Vagina (tissue), 2 donors: ENCODE results near the gene RFFL. TPM values are rescaled to one million over a fixed set of nuclear protein-coding genes. Genes with fewer than 3 reads are reported as not detected.

Experiments used
- DNase-seq, 2 donors: peaks; one replicate each; pipeline ENCODE4 v3.0.0-alpha.2; 2017; ENCODE audit errors: extremely low spot score in 2 of 2
- H3K27ac ChIP-seq: fragments of 200-600 bp; sonication (generic); one replicate; pipeline ENCODE4 v1.5.1; 2019
- H3K27me3 ChIP-seq: fragments of 200-600 bp; sonication (generic); one replicate; pipeline ENCODE4 v1.5.1; 2019
- H3K36me3 ChIP-seq, 2 donors: fragments of 200-600 bp; sonication (generic); one replicate each; pipeline ENCODE4 v1.5.1; 2017 to 2019
- H3K4me1 ChIP-seq: fragments of 200-600 bp; sonication (generic); one replicate; pipeline ENCODE4 v1.5.1; 2019
- H3K4me3 ChIP-seq, 2 donors: fragments of 200-600 bp; sonication (generic); 1 replicate in 1 of 2; 2 replicates in 1 of 2; pipeline ENCODE4 v1.5.1; 2016 to 2019
- H3K9me3 ChIP-seq: fragments of 200-600 bp; sonication (generic); one replicate; pipeline ENCODE4 v1.5.1; 2019
- POLR2A ChIP-seq, 2 donors: fragments of 450-650 bp; IDR thresholded peaks; one replicate each; pipeline ENCODE4 v1.6.1; 2017; ENCODE audit warnings: antibody characterized with exemption in 2 of 2, mild to moderate bottlenecking in 2 of 2, moderate library complexity in 2 of 2
- POLR2AphosphoS5 ChIP-seq, 2 donors: sonication (generic); formaldehyde crosslinking; IDR thresholded peaks; one replicate each; pipeline ENCODE4 v1.9.0; 2017; ENCODE audit warnings: antibody characterized with exemption in 2 of 2, mild to moderate bottlenecking in 2 of 2, low read depth in 1 of 2; ENCODE audit not compliant: insufficient read depth in 1 of 2
- intact Hi-C: fragments of 100-400 bp; cut with DNase I; formaldehyde crosslinking; loops from one replicate; pipeline ENCODE4 v1.15.1; 2023
- total RNA-seq: library from RNA; depleted of rRNA; stranded (reverse); fragments of >200 nt; gene quantifications from one replicate; pipeline ENCODE4 v1.2.3, GENCODE V29; 2016
- TF ChIP-seq, protein P1 (sequence below), 3 experiments: fragments of 450-650 bp in 2 of 3; fragments of 200-600 bp in 1 of 3; sonication (generic) in 1 of 3; IDR thresholded peaks; one replicate each; pipeline ENCODE4 v1.5.1; 2017 to 2019; ENCODE audit warnings: antibody characterized with exemption in 3 of 3, mild to moderate bottlenecking in 2 of 3, moderate library complexity in 2 of 3

RFFL gene
- total RNA-seq, 1 donor from 2014 or later, result 25.3 TPM

DNA sequence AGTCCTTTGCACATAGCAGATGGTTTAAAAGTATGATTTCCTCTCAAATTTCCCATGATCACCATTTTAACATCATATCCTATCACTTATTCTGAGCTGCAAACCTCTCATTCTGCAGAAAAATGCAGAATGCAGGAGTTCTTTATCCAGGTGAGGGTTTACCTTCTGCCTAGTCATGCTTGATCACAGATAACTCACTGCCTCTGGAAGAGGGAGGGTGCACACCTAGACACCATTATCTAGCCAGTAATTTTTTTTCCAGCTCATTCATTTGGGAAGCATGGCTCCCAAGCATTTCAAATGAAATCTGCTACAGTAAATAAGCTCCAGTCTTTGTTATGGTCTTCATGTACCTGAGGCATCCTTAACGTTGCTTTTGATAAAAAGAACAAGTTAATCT lies 38.0 kb downstream of the RFFL start:
- peaks cover 0 to 5% of the 10 kb centered on the region in 2 donors for H3K36me3 ChIP-seq
- TF ChIP-seq POLR2AphosphoS5 (IDR thresholded peaks at IDR 0.05; ENCODE audit: insufficient read depth in 1 of 2, low read depth in 1 of 2), result no peak
- TF ChIP-seq, protein P1, sequence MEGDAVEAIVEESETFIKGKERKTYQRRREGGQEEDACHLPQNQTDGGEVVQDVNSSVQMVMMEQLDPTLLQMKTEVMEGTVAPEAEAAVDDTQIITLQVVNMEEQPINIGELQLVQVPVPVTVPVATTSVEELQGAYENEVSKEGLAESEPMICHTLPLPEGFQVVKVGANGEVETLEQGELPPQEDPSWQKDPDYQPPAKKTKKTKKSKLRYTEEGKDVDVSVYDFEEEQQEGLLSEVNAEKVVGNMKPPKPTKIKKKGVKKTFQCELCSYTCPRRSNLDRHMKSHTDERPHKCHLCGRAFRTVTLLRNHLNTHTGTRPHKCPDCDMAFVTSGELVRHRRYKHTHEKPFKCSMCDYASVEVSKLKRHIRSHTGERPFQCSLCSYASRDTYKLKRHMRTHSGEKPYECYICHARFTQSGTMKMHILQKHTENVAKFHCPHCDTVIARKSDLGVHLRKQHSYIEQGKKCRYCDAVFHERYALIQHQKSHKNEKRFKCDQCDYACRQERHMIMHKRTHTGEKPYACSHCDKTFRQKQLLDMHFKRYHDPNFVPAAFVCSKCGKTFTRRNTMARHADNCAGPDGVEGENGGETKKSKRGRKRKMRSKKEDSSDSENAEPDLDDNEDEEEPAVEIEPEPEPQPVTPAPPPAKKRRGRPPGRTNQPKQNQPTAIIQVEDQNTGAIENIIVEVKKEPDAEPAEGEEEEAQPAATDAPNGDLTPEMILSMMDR (IDR thresholded peaks at IDR 0.05), result no peak
- TF ChIP-seq POLR2A (IDR thresholded peaks at IDR 0.05), result no peak
- H3K4me1 ChIP-seq, result peaks cover 27% of the 10 kb centered on the region
- no peaks in the 10 kb centered on the region for H3K27me3 ChIP-seq
- H3K9me3 ChIP-seq, result no peaks in the 10 kb centered on the region
- no peak overlapping the region for H3K4me3 ChIP-seq
- H3K27ac ChIP-seq, result no peak overlapping the region
- intact Hi-C loops, result loop anchor here (10.0 kb wide), 1 partner anchor 59 kb away; no protein-coding TSS in a partner anchor
- DNase-seq, result no peak

DNA sequence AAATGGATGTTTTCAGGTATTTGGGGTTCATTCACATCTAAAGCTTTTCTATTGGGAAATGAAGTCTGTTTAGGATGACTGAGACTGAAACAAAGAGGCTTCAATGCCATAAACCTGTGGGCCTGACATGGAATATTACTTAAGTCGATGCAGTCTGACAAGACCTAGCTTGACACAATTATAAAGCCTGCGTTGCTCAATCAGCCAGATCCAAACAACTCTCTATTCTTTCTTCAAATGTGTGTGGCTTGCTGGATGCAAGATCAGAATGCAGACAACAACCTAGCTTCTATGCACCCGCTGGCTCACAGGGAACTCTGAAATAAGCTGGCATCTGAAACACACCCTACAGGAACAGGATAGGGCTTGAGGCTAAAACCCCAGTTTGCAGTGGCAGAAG lies 40.0 kb downstream of the RFFL start:
- no peak overlapping the region for H3K4me3 ChIP-seq
- peaks cover 0 to 15% of the 10 kb centered on the region in 2 donors for H3K36me3 ChIP-seq
- no peaks in the 10 kb centered on the region for H3K9me3 ChIP-seq
- peaks cover 37% of the 10 kb centered on the region for H3K4me1 ChIP-seq
- no peak for DNase-seq
- intact Hi-C loops, result loop anchor here (10.0 kb wide), 1 partner anchor 61 kb away; no protein-coding TSS in a partner anchor
- TF ChIP-seq POLR2AphosphoS5 (IDR thresholded peaks at IDR 0.05; ENCODE audit: insufficient read depth in 1 of 2, low read depth in 1 of 2), result no peak
- TF ChIP-seq, protein P1 (IDR thresholded peaks at IDR 0.05), result no peak
- TF ChIP-seq POLR2A (IDR thresholded peaks at IDR 0.05), result no peak
- no peaks in the 10 kb centered on the region for H3K27me3 ChIP-seq
- H3K27ac ChIP-seq, result peak overlapping the region; percentile 64

DNA sequence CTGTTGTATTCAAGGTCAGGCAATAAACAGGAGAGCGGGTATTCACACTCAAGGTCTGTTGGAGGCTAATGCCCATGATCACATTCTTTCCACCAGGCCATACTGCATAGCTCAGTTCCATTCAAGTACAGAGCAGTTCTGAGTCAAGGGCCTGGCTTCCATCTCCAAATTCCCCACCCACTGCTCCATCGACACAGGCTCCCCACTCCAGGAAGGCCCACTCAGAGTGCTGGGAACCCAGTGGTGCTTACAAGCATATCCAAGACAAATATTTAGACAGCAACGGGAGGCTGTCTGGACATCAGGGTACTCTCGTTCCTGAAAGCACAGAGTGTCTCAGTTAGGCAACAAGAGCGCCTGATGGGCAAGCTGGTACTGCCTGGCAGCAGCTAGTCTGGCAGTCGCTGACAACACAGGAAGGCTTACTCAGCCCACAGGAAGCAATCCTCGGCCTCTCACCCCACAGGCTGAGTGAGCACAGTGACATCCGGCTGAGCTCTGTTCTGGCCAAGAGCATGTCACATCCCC lies 40.9 kb downstream of the RFFL start:
- Histone ChIP-seq H3K27ac (peak overlapping the region; percentile 64), H3K9me3 (no peaks in the 10 kb centered on the region), H3K27me3 (no peaks in the 10 kb centered on the region), H3K4me1 (peaks cover 37% of the 10 kb centered on the region), H3K4me3 (no peak overlapping the region), H3K36me3 (peaks cover 0 to 15% of the 10 kb centered on the region in 2 donors)
- intact Hi-C loops, result loop anchor here (10.0 kb wide), 1 partner anchor 62 kb away; no protein-coding TSS in a partner anchor
- DNase-seq, result no peak
- TF ChIP-seq POLR2AphosphoS5 (IDR thresholded peaks at IDR 0.05; ENCODE audit: insufficient read depth in 1 of 2, low read depth in 1 of 2), result peak; percentile 64 to 66
- TF ChIP-seq, protein P1 (IDR thresholded peaks at IDR 0.05), result no peak

DNA sequence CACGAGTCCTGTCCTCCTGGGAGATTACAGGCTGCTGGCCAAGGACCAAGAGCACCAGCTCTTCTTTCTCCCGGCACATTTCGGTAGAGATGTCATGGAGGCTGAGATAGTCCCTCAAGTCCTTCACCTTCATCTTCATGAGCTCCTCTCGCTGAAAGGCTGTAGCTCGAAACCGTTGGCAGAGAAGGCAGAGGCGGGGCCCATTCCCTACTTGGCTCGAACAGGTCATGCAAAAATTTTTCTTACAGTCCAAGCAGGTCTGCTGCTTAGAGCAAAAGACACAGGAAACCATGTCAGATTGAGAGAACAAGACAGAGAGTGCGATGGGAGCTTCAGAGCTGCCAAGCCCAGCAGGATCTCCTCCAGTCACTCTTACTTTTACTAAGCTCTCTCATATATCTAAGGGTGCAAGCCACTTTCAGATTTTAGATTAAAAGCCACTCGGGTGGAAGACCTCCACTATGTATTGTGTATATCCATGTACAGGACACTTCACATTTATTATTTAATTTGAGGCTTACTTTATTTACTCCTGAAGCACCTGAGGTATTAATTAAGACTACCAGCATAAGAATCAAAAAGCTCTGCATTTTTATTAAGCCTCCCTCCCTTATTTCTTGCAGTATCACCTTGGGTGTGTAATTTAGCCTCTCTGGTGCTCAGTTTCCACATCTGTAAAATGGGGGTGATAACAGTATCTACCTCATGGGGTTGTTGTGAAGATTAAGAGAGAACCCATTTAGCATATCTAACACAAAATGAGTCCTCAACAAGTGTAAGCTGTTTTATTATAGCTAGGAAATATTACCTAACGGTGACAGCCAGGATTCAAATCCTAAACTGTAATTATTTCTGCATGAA lies 41.8 kb downstream of the RFFL start:
- no peaks in the 10 kb centered on the region for H3K9me3 ChIP-seq
- TF ChIP-seq POLR2AphosphoS5 (IDR thresholded peaks at IDR 0.05; ENCODE audit: insufficient read depth in 1 of 2, low read depth in 1 of 2), result no peak
- TF ChIP-seq, protein P1 (IDR thresholded peaks at IDR 0.05), result no peak
- no peak for TF ChIP-seq POLR2A (IDR thresholded peaks at IDR 0.05)
- peak overlapping the region; percentile 64 for H3K27ac ChIP-seq
- peaks cover 37% of the 10 kb centered on the region for H3K4me1 ChIP-seq
- peaks cover 0 to 22% of the 10 kb centered on the region in 2 donors for H3K36me3 ChIP-seq
- intact Hi-C loops, result loop anchor here (10.0 kb wide), 1 partner anchor 63 kb away; no protein-coding TSS in a partner anchor
- H3K27me3 ChIP-seq, result no peaks in the 10 kb centered on the region
- no peak overlapping the region for H3K4me3 ChIP-seq
- no peak for DNase-seq
